ENCODE data around the gene OR10A6. TPM values are rescaled to one million over a fixed set of nuclear protein-coding genes. Genes with fewer than 3 reads are reported as not detected.

The OR10A6 gene
- total and polyA plus RNA-seq, 2 of the 4 experiments (the other 2 are of a cell fraction), result 0.19 TPM; not detected in 1

DNA sequence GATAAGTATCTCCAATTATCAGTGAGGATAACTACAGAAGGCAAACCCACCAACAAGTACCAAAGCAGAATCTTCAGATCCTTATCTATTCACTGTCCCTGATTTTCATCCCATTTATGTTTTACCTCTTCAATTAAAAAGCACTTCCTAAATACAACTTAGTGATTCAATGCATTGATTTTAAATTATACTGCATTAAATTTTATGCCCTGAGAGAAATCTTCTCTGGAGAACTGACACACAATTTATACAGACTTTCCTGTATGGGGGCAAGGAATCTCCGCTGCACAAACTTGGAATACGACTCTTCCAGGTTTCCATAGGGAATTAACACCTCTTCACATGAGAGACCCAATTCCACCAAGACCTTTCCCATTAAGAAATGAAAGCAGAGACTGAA lies 10.5 kb upstream of the OR10A6 start, which contains the start of gene OR10A3:
TSS of gene OR10A3 (minus strand) at position 101 of the 400 bp plus-strand sequence. CDS start 2,188 bp downstream, outside the sequence.
- dilution Hi-C loops (cut with HindIII; ENCODE audit: low sequenced_read_pairs, unreplicated experiment), result no loop called here
- H2AFZ ChIP-seq (replicated peaks; ENCODE audit: low read length, poor library complexity), result no peak within 1 kb of the TSS
- CTCF ChIA-PET, result no interaction called here

More for the DNA sequence above, 10.5 kb upstream of the OR10A6 start, which contains the start of gene OR10A3:
- intact Hi-C loops (cut with micrococcal nuclease) (no loop called here), in situ Hi-C loops (cut with MboI; ENCODE audit: low sequenced_read_pairs) (no loop called here)
- no peak within 1 kb of the TSS for H3K4ac ChIP-seq (ENCODE audit: low read depth, low read length)
- no TSS peak for BruUV-seq (replicated peaks)
- H3K9me1 ChIP-seq (ENCODE audit: insufficient read depth, low read length), result no peaks in the 10 kb centered on the region
- no peak within 1 kb of the TSS for H2BK20ac ChIP-seq (ENCODE audit: low read depth, low read length)
- H3K4me3 ChIP-seq (ENCODE audit: insufficient read depth, low read depth, low read length), result no peak within 1 kb of the TSS
- H3K27me3 ChIP-seq (ENCODE audit: control insufficient read depth, insufficient read depth, low read length), result no peaks in the 10 kb centered on the region; the same call in 1 of the 2 replicates
- TF ChIP-seq BHLHE40 (IDR thresholded peaks at IDR 0.05; ENCODE audit: low read depth, low read length) (no peak), RFX5 (IDR thresholded peaks at IDR 0.05; ENCODE audit: low read depth, low read length) (no peak), MAZ (IDR thresholded peaks at IDR 0.05; ENCODE audit: borderline replicate concordance, low read depth, low read length) (no peak), MXI1 (IDR thresholded peaks at IDR 0.05; ENCODE audit: borderline replicate concordance, low read depth, low read length) (no peak), RCOR1 (IDR thresholded peaks at IDR 0.05; ENCODE audit: insufficient replicate concordance, low read length) (no peak), SMC3 (IDR thresholded peaks at IDR 0.05; ENCODE audit: low read depth, low read length) (no peak), FOS (IDR thresholded peaks at IDR 0.05; ENCODE audit: low read depth, low read length) (no peak), CEBPB (IDR thresholded peaks at IDR 0.05; ENCODE audit: low read depth, low read length) (no peak), POLR2A (IDR thresholded peaks at IDR 0.05; ENCODE audit: low read depth, low read length) (no peak), NFE2L2 (IDR thresholded peaks at IDR 0.05; ENCODE audit: low read depth, low read length) (no peak), MAFK (IDR thresholded peaks at IDR 0.05; ENCODE audit: low read depth, low read length) (no peak), RAD21 (IDR thresholded peaks at IDR 0.05; ENCODE audit: low read length) (no peak), CHD1 (IDR thresholded peaks at IDR 0.05; ENCODE audit: low read depth, low read length) (no peak)
- TF ChIP-seq, protein P1, sequence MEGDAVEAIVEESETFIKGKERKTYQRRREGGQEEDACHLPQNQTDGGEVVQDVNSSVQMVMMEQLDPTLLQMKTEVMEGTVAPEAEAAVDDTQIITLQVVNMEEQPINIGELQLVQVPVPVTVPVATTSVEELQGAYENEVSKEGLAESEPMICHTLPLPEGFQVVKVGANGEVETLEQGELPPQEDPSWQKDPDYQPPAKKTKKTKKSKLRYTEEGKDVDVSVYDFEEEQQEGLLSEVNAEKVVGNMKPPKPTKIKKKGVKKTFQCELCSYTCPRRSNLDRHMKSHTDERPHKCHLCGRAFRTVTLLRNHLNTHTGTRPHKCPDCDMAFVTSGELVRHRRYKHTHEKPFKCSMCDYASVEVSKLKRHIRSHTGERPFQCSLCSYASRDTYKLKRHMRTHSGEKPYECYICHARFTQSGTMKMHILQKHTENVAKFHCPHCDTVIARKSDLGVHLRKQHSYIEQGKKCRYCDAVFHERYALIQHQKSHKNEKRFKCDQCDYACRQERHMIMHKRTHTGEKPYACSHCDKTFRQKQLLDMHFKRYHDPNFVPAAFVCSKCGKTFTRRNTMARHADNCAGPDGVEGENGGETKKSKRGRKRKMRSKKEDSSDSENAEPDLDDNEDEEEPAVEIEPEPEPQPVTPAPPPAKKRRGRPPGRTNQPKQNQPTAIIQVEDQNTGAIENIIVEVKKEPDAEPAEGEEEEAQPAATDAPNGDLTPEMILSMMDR (conservative IDR thresholded peaks at IDR 0.05; ENCODE audit: low read depth, low read length), result no peak
- TF ChIP-seq, protein P2, sequence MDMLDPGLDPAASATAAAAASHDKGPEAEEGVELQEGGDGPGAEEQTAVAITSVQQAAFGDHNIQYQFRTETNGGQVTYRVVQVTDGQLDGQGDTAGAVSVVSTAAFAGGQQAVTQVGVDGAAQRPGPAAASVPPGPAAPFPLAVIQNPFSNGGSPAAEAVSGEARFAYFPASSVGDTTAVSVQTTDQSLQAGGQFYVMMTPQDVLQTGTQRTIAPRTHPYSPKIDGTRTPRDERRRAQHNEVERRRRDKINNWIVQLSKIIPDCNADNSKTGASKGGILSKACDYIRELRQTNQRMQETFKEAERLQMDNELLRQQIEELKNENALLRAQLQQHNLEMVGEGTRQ (IDR thresholded peaks at IDR 0.05; ENCODE audit: low read depth, low read length), result no peak
- TF ChIP-seq, protein P3, sequence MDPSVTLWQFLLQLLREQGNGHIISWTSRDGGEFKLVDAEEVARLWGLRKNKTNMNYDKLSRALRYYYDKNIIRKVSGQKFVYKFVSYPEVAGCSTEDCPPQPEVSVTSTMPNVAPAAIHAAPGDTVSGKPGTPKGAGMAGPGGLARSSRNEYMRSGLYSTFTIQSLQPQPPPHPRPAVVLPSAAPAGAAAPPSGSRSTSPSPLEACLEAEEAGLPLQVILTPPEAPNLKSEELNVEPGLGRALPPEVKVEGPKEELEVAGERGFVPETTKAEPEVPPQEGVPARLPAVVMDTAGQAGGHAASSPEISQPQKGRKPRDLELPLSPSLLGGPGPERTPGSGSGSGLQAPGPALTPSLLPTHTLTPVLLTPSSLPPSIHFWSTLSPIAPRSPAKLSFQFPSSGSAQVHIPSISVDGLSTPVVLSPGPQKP (IDR thresholded peaks at IDR 0.05; ENCODE audit: borderline replicate concordance, low read depth, low read length), result no peak
- POLR2A ChIA-PET (ENCODE audit: unreplicated experiment), result no interaction called here
- no peaks in the 10 kb centered on the region for H3K79me1 ChIP-seq (ENCODE audit: low read depth in 1 of 2, low read length in 2 of 2)
- H4K5ac ChIP-seq (ENCODE audit: low read depth, low read length), result no peak within 1 kb of the TSS
- H3K18ac ChIP-seq (ENCODE audit: low read depth, low read length), result no peak within 1 kb of the TSS
- no peaks in the 10 kb centered on the region for H3K36me3 ChIP-seq (ENCODE audit: control insufficient read depth, insufficient read depth, low read length)
- no CpG with 5 or more reads among the region's 2 CpGs for WGBS, 2 experiments (ENCODE audit: extremely low coverage in 2 of 2, insufficient read length in 1 of 2)
- no peak within 1 kb of the TSS for H3K9ac ChIP-seq (ENCODE audit: low read depth, low read length)
- no peak within 1 kb of the TSS for H3K56ac ChIP-seq (ENCODE audit: extremely low read depth, insufficient read depth, low read length)
- H2BK5ac ChIP-seq (ENCODE audit: low read depth, low read length, poor library complexity, severe bottlenecking), result no peak within 1 kb of the TSS
- H3K14ac ChIP-seq (replicated peaks; ENCODE audit: low read depth, low read length), result no peak within 1 kb of the TSS
- H2AK5ac ChIP-seq (ENCODE audit: low read depth, low read length), result no peak within 1 kb of the TSS
- no peaks in the 10 kb centered on the region for H3K4me1 ChIP-seq (ENCODE audit: control insufficient read depth, insufficient read depth, low read length)
- no peak within 1 kb of the TSS for H2AK9ac ChIP-seq (replicated peaks; ENCODE audit: low read depth, low read length, poor library complexity)
- H2BK15ac ChIP-seq (ENCODE audit: low read depth, low read length), result no peak within 1 kb of the TSS
- H3K9me3 ChIP-seq (ENCODE audit: control insufficient read depth, insufficient read depth, low read length), result peaks cover 13% of the 10 kb centered on the region
- H2BK120ac ChIP-seq (ENCODE audit: low read depth, low read length), result no peak within 1 kb of the TSS
- no peak within 1 kb of the TSS for H4K91ac ChIP-seq (ENCODE audit: insufficient read depth, low read depth, low read length)
- no peak within 1 kb of the TSS for H4K8ac ChIP-seq (ENCODE audit: low read depth in 2 of 2, low read length in 2 of 2)
- DNase-seq (no peak), ATAC-seq (ENCODE audit: low read depth) (no peak)
- no peak within 1 kb of the TSS for H3K4me2 ChIP-seq (ENCODE audit: low read depth, low read length)
- H3K27ac ChIP-seq (ENCODE audit: insufficient read depth, low read length), result no peak within 1 kb of the TSS
- H4K20me1 ChIP-seq (ENCODE audit: insufficient read depth, low read length), result no peaks in the 10 kb centered on the region
- no peak within 1 kb of the TSS for H3K23ac ChIP-seq (ENCODE audit: low read depth, low read length)

Measured in IMR-90 (cell line).